ENCODE results near the gene FMN2.

The FMN2 gene

DNA sequence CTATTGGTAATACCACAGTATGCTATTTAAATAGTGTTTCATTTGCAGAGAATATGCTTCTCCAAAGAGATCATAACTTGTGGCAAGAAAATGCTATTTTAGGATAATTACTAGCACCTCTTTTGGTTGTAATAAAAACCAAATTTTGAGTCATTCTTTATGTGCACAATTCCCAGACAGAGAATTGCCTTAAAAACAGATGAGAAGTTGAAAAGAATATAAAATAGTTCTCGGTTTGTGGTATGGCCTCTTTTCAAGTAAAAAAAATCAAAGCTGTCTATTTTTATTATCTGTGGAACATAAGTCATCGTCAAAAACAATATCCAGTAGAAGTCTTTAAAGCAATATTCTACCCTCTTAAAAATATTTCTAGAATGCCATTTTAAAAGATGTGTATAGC, 334.4 kb downstream of the FMN2 start:
- Histone ChIP-seq H3K4me1 (no peaks in the 10 kb centered on the region), H3K27me3 (no peaks in the 10 kb centered on the region), H3K36me3 (no peaks in the 10 kb centered on the region), H3K4me3 (no peak overlapping the region), H3K9me3 (no peaks in the 10 kb centered on the region), H3K27ac (no peak overlapping the region)
- TF ChIP-seq CTCF (IDR thresholded peaks at IDR 0.05), result no peak
- no peak for DNase-seq
- intact Hi-C loops (cut with DNase I; ENCODE audit: low total_unique reads), result no loop called here

GRCh38 chr1:240435996-240436566, 344.4 kb downstream of the FMN2 start:
- no peaks in the 10 kb centered on the region for H3K36me3 ChIP-seq
- H3K27me3 ChIP-seq, result no peaks in the 10 kb centered on the region
- intact Hi-C loops (cut with DNase I; ENCODE audit: low total_unique reads), result no loop called here
- no peak for DNase-seq
- H3K27ac ChIP-seq, result no peak overlapping the region
- TF ChIP-seq CTCF (IDR thresholded peaks at IDR 0.05), result no peak
- no peaks in the 10 kb centered on the region for H3K9me3 ChIP-seq
- H3K4me3 ChIP-seq, result no peak overlapping the region
- H3K4me1 ChIP-seq, result no peaks in the 10 kb centered on the region

DNA sequence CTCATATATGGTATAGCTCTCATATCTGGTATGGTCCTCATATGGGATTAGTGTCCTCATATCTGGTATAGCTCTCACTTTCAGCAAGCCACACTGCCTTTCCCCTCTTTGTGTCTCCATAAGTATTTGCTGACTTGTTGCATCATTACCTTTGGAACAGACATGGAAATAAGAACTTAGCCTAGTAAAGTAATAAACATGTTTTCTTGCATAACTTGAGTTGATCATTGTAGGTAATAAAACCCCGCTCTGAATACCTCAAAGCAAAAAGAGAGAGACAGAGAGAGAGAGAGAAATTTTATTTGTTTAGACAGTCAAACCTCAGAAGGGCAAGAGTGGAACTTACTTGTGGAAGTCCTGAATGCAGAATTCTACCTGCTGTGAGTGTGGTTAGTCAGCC, 350.0 kb downstream of the FMN2 start:
- TF ChIP-seq CTCF (IDR thresholded peaks at IDR 0.05), result no peak
- no peak overlapping the region for H3K4me3 ChIP-seq
- no peaks in the 10 kb centered on the region for H3K36me3 ChIP-seq
- no peaks in the 10 kb centered on the region for H3K9me3 ChIP-seq
- no peaks in the 10 kb centered on the region for H3K4me1 ChIP-seq
- intact Hi-C loops (cut with DNase I; ENCODE audit: low total_unique reads), result no loop called here
- no peak for DNase-seq
- H3K27me3 ChIP-seq, result no peaks in the 10 kb centered on the region
- H3K27ac ChIP-seq, result no peak overlapping the region

- no peak for DNase-seq
- H3K4me1 ChIP-seq, result no peaks in the 10 kb centered on the region
- H3K4me3 ChIP-seq, result no peak overlapping the region
- intact Hi-C loops (cut with DNase I; ENCODE audit: low total_unique reads), result no loop called here
- no peak overlapping the region for H3K27ac ChIP-seq
- H3K27me3 ChIP-seq, result no peaks in the 10 kb centered on the region
- no peaks in the 10 kb centered on the region for H3K36me3 ChIP-seq
- H3K9me3 ChIP-seq, result no peaks in the 10 kb centered on the region
- no peak for TF ChIP-seq CTCF (IDR thresholded peaks at IDR 0.05)
Observed at GRCh38 chr1:240445369-240445768, 353.7 kb downstream of the FMN2 start.

DNA sequence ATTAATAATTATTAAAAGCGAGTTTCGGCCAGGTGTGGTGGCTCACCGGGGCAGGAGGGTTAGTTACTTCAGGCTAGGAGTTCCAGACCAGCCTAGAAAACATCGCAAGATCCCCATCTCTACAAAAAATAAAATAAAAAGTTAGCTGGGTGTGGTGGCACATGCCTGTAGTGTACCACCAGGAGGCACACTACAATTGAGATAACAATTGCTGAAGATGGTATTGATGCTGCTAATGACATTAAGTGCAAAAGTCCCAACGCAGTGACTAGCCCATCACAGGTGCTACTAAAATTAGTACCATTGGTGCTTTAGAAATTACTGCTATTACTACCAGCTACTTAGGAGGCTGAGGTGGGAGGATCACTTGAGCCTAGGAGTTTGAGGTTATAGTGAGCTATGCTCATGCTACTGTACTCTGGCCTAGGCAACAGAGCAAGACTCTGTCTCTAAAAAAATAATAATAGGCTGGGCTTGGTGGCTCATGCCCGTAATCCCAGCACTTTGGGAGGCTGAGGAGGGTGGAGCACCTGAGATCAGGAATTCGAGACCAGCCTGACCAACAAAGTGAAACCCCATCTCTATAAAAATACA, 363.6 kb downstream of the FMN2 start:
- H3K4me3 ChIP-seq, result no peak overlapping the region
- no peak for TF ChIP-seq CTCF (IDR thresholded peaks at IDR 0.05)
- no peak overlapping the region for H3K27ac ChIP-seq
- H3K4me1 ChIP-seq, result no peaks in the 10 kb centered on the region
- H3K27me3 ChIP-seq, result no peaks in the 10 kb centered on the region
- no peaks in the 10 kb centered on the region for H3K9me3 ChIP-seq
- DNase-seq, result no peak
- H3K36me3 ChIP-seq, result no peaks in the 10 kb centered on the region
- intact Hi-C loops (cut with DNase I; ENCODE audit: low total_unique reads), result loop anchor here (5.0 kb wide), 1 partner anchor 152 kb away; no protein-coding TSS in a partner anchor

All from tibial artery (tissue), 4 donors.